Measurements from ENCODE around the gene CLCA4. TPM values are rescaled to one million over a fixed set of nuclear protein-coding genes. Genes with fewer than 3 reads are reported as not detected.

The CLCA4 gene
- total RNA-seq, 3 donors from 2014 or later (not counting 1 experiment from before 2014, with no cell fraction given) = not detected

DNA sequence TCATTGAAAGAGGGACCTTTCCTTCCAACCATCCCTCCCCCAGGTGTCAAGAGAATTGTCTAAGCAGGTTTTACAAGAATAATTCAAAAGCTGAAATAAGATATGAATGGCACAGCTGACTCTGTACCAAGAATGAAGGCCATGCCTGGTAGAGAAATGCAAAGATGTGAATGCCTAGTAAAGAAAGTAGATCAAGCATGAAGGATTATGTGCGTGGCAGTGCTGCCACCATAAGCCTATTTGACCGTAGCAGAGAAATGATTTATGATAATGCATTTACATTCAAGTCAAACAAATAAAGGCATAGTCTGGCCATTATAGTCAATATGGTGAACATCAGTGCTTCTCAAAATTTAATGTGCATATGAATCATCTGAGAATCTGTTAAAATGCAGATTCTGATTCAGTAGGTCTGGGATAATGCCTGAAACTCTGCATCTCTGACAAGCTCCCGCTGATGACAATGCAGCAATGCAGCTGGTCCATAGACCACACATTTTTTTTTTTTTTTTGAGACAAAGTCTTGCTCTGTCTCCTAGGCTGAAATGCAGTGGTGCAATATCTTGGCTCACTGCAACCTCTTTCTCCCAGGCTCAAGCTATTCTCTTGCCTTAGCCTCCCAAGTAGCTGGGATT lies 16.6 kb upstream of the CLCA4 start:
- intact Hi-C loops (cut with micrococcal nuclease) = no loop called here
- no peaks in the 10 kb centered on the region for H3K9me3 ChIP-seq (ENCODE audit: control insufficient read depth, insufficient read depth, low read length)
- no peak for ATAC-seq

DNA sequence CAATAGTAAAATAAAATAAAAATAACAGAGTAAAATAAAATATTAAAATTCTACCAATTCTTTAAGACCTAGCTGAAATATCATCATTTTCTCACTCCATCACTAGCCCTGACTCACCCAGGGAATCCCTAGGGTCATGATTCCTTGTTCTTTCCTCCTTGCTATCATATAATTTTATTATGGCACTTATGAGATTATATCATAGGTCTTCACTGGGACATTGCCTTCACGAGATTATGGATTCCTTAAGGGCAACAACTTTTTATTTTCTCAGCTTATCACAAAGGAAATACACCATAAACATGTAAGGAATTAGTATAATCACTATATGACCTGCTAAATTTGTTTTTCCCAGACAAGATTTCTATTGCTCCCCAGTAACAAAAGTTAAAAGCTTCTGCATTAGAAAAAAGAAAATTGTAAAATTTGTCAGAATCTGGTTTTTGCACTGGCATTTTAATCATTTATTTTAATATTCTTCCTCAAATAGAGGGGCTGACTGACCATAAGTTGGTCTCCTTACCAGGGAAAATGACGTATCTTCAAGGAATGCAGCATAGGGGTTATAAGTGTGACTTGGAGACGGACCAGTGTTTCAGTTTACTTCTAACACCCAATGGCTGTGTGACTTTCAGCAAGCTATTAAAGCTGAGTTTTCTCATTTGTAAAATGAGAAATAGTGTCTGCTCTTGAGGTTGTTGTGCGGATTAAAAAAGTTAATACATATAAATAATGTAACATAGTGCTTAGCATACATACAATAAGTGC lies 8.8 kb upstream of the CLCA4 start:
- 83% methylated on average over 2 of the region's 4 CpGs for WGBS (ENCODE audit: insufficient coverage)
- no peaks in the 10 kb centered on the region for H3K9me3 Mint-ChIP-seq
- intact Hi-C loops (cut with micrococcal nuclease) = no loop called here
- no peak for ATAC-seq
- Histone ChIP-seq H3K36me3 (ENCODE audit: control insufficient read depth, insufficient read depth, low read length) (no peaks in the 10 kb centered on the region), H3K9me3 (ENCODE audit: control insufficient read depth, insufficient read depth, low read length) (no peaks in the 10 kb centered on the region), H3K4me3 (ENCODE audit: low read length) (no peak overlapping the region), H3K27ac (ENCODE audit: low read length) (no peak overlapping the region), H3K27me3 (ENCODE audit: control insufficient read depth, insufficient read depth, low read length) (peaks cover 2% of the 10 kb centered on the region), H3K4me1 (ENCODE audit: control insufficient read depth, insufficient read depth, low read length) (no peaks in the 10 kb centered on the region)
- no peak for TF ChIP-seq CTCF (IDR thresholded peaks at IDR 0.05)
- no peak overlapping the region for H3K27ac Mint-ChIP-seq
- no peaks in the 10 kb centered on the region for H3K4me1 Mint-ChIP-seq
- H3K36me3 Mint-ChIP-seq = no peaks in the 10 kb centered on the region
- no peak for DNase-seq
- no peak overlapping the region for H3K4me3 Mint-ChIP-seq
- H3K27me3 Mint-ChIP-seq (ENCODE audit: low read depth in 2 of 2) = peaks cover 19 to 41% of the 10 kb centered on the region in 2 donors

More for the DNA sequence above, 16.6 kb upstream of the CLCA4 start:
- no peak overlapping the region for H3K27ac Mint-ChIP-seq
- H3K4me3 ChIP-seq (ENCODE audit: low read length) = no peak overlapping the region
- H3K27ac ChIP-seq (ENCODE audit: low read length) = no peak overlapping the region
- no peak for DNase-seq
- H3K27me3 ChIP-seq (ENCODE audit: control insufficient read depth, insufficient read depth, low read length) = peaks cover 3% of the 10 kb centered on the region
- no peaks in the 10 kb centered on the region for H3K36me3 ChIP-seq (ENCODE audit: control insufficient read depth, insufficient read depth, low read length)
- no peak for TF ChIP-seq CTCF (IDR thresholded peaks at IDR 0.05)
- 97% methylated on average over 3 of the region's 3 CpGs for whole genome bisulfite sequencing (ENCODE audit: insufficient coverage)
- no peaks in the 10 kb centered on the region for H3K4me1 Mint-ChIP-seq
- no peak overlapping the region for H3K4me3 Mint-ChIP-seq
- peaks cover 10 to 22% of the 10 kb centered on the region in 2 donors for H3K27me3 Mint-ChIP-seq (ENCODE audit: low read depth in 2 of 2)
- H3K9me3 Mint-ChIP-seq = no peaks in the 10 kb centered on the region
- no peaks in the 10 kb centered on the region for H3K36me3 Mint-ChIP-seq
- H3K4me1 ChIP-seq (ENCODE audit: control insufficient read depth, insufficient read depth, low read length) = no peaks in the 10 kb centered on the region

DNA sequence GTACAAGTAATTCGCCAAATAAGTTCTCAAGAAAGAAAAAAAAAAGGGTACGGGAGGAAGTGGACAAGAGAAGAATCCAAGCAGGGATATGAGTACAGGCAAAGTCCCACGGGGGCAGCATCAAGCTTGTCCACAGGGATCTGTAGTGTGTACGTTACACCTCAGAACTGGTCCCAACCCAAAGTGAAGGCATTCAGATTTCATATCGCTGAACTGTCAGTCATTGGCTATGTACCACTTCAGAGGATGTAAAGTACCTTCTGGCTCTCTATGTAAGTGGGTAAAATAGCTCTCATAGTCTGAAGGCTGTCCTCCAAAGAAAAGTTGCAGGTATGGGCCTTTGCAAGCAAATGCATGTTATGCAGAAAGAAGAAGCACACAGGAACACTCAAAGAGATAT lies 8.1 kb upstream of the CLCA4 start:
- Mint-ChIP-seq H3K9me3 (no peaks in the 10 kb centered on the region), H3K27ac (no peak overlapping the region), H3K4me1 (no peaks in the 10 kb centered on the region), H3K4me3 (no peak overlapping the region), H3K27me3 (ENCODE audit: low read depth in 2 of 2) (peaks cover 16 to 39% of the 10 kb centered on the region in 2 donors), H3K36me3 (no peaks in the 10 kb centered on the region)
- Histone ChIP-seq H3K4me3 (ENCODE audit: low read length) (no peak overlapping the region), H3K27me3 (ENCODE audit: control insufficient read depth, insufficient read depth, low read length) (peaks cover 2% of the 10 kb centered on the region), H3K36me3 (ENCODE audit: control insufficient read depth, insufficient read depth, low read length) (no peaks in the 10 kb centered on the region), H3K4me1 (ENCODE audit: control insufficient read depth, insufficient read depth, low read length) (no peaks in the 10 kb centered on the region), H3K9me3 (ENCODE audit: control insufficient read depth, insufficient read depth, low read length) (no peaks in the 10 kb centered on the region), H3K27ac (ENCODE audit: low read length) (no peak overlapping the region)
- TF ChIP-seq CTCF (IDR thresholded peaks at IDR 0.05) = no peak
- no peak for ATAC-seq
- DNase-seq = no peak
- WGBS (ENCODE audit: insufficient coverage) = 78% methylated on average over 5 of the region's 5 CpGs
- intact Hi-C loops (cut with micrococcal nuclease) = no loop called here
